Mesenchymal stem cell (in vitro differentiated cells and primary cell): ENCODE results near the gene CNDP1.
"Not testable (repeated sequence)": the region's sequence is repeated elsewhere in the genome, so short reads cannot be mapped to it uniquely, and the experiment has no call there.

Source experiments
- DNase-seq: peaks from one replicate; pipeline ENCODE4 v3.0.0-alpha.2; 2013
- H2AFZ ChIP-seq: one replicate; pipeline ENCODE4 v1.6.1; 2013; ENCODE audit warnings: low read depth, mild to moderate bottlenecking, control low read depth, inconsistent platforms, low read length, moderate library complexity
- H2AK5ac ChIP-seq: 2 replicates; pipeline ENCODE4 v1.6.1; 2013; ENCODE audit warnings: low read length, moderate library complexity, mild to moderate bottlenecking, inconsistent platforms; ENCODE audit not compliant: severe bottlenecking
- H2BK120ac ChIP-seq: one replicate; pipeline ENCODE4 v1.6.1; 2013; ENCODE audit warnings: low read depth, mild to moderate bottlenecking, inconsistent platforms, low read length, moderate library complexity
- H2BK12ac ChIP-seq, 2 experiments: one replicate each; pipeline ENCODE4 v1.6.1; 2013; ENCODE audit warnings: inconsistent platforms in 2 of 2, low read length in 2 of 2, mild to moderate bottlenecking in 2 of 2, moderate library complexity in 2 of 2, control low read depth in 1 of 2
- H2BK15ac ChIP-seq: one replicate; pipeline ENCODE4 v1.6.1; 2013; ENCODE audit warnings: mild to moderate bottlenecking, low read depth, inconsistent platforms; ENCODE audit not compliant: poor library complexity, severe bottlenecking
- H2BK5ac ChIP-seq: 2 replicates; pipeline ENCODE4 v1.6.1; 2013; ENCODE audit warnings: low read depth, mild to moderate bottlenecking, low read length, control low read depth, inconsistent platforms; ENCODE audit not compliant: poor library complexity, severe bottlenecking
- H3K14ac ChIP-seq, 2 experiments: one replicate each; pipeline ENCODE4 v1.6.1; 2013; ENCODE audit warnings: inconsistent platforms in 2 of 2, low read length in 2 of 2, control low read depth in 1 of 2, mild to moderate bottlenecking in 1 of 2, moderate library complexity in 1 of 2
- H3K18ac ChIP-seq, 2 experiments: one replicate each; pipeline ENCODE4 v1.6.1; 2013; ENCODE audit warnings: inconsistent platforms in 2 of 2, low read length in 2 of 2, control low read depth in 1 of 2, low read depth in 1 of 2, mild to moderate bottlenecking in 1 of 2
- H3K23ac ChIP-seq, 2 experiments: one replicate each; pipeline ENCODE4 v1.6.1; 2013; ENCODE audit warnings: inconsistent platforms in 2 of 2, low read length in 2 of 2, mild to moderate bottlenecking in 2 of 2, moderate library complexity in 2 of 2, control low read depth in 1 of 2
- H3K27ac ChIP-seq: 2 replicates; pipeline ENCODE4 v1.5.1; 2013; ENCODE audit warnings: mild to moderate bottlenecking, moderate library complexity, low read length, control low read depth, inconsistent platforms; ENCODE audit not compliant: poor library complexity, severe bottlenecking
- H3K27me3 ChIP-seq, 2 experiments: 2 replicates each; pipeline versions ENCODE4 v1.6.1 to v1.7.0; 2013; ENCODE audit warnings: low read length in 2 of 2, mild to moderate bottlenecking in 2 of 2, moderate library complexity in 2 of 2, control low read depth in 1 of 2, inconsistent platforms in 1 of 2; ENCODE audit not compliant: control insufficient read depth in 1 of 2, insufficient read depth in 1 of 2
- H3K36me3 ChIP-seq, 2 experiments: 2 replicates each; pipeline versions ENCODE4 v1.6.1 to v1.7.0; 2013; ENCODE audit warnings: low read length in 2 of 2, control low read depth in 1 of 2, inconsistent platforms in 1 of 2, low read depth in 1 of 2, mild to moderate bottlenecking in 1 of 2; ENCODE audit not compliant: insufficient read depth in 2 of 2, control insufficient read depth in 1 of 2
- H3K4ac ChIP-seq, 2 experiments: one replicate each; pipeline ENCODE4 v1.6.1; 2013; ENCODE audit warnings: inconsistent platforms in 2 of 2, low read length in 2 of 2, mild to moderate bottlenecking in 2 of 2, moderate library complexity in 2 of 2, control low read depth in 1 of 2, low read depth in 1 of 2
- H3K4me1 ChIP-seq: 2 replicates; pipeline ENCODE4 v1.6.1; 2013; ENCODE audit warnings: low read depth, low read length, control low read depth; ENCODE audit not compliant: control insufficient read depth, insufficient read depth
- H3K4me2 ChIP-seq: 2 replicates; pipeline ENCODE4 v1.6.1; 2013; ENCODE audit warnings: low read length, mild to moderate bottlenecking, inconsistent platforms; ENCODE audit not compliant: poor library complexity, severe bottlenecking
- H3K4me3 ChIP-seq, 2 experiments: 2 replicates each; pipeline versions ENCODE4 v1.5.1 to v1.7.0; 2013; ENCODE audit warnings: low read length in 2 of 2, mild to moderate bottlenecking in 2 of 2, control low read depth in 1 of 2, low read depth in 1 of 2; ENCODE audit not compliant: insufficient read depth in 1 of 2
- H3K79me1 ChIP-seq: replicated peaks from 2 replicates; pipeline ENCODE4 v1.6.1; 2013; ENCODE audit warnings: mild to moderate bottlenecking, control low read depth, low read length, inconsistent platforms; ENCODE audit not compliant: poor library complexity, severe bottlenecking
- H3K9ac ChIP-seq: 2 replicates; pipeline ENCODE4 v1.7.0; 2013; ENCODE audit warnings: mild to moderate bottlenecking, low read length, moderate library complexity
- H3K9me3 ChIP-seq: 2 replicates; pipeline ENCODE4 v1.7.0; 2013; ENCODE audit warnings: mild to moderate bottlenecking, low read length; ENCODE audit not compliant: control insufficient read depth
- H4K8ac ChIP-seq: one replicate; pipeline ENCODE4 v1.6.1; 2013; ENCODE audit warnings: inconsistent platforms, mild to moderate bottlenecking, low read length, moderate library complexity
- H4K91ac ChIP-seq: one replicate; pipeline ENCODE4 v1.6.1; 2013; ENCODE audit warnings: mild to moderate bottlenecking, low read length, inconsistent platforms
- WGBS: methylation state at CpG from one replicate; pipeline ENCODE4 v1.1.7; 2013; ENCODE audit warnings: mixed read lengths; 5-methylcytosine and 5-hydroxymethylcytosine counted together

The CNDP1 gene

DNA sequence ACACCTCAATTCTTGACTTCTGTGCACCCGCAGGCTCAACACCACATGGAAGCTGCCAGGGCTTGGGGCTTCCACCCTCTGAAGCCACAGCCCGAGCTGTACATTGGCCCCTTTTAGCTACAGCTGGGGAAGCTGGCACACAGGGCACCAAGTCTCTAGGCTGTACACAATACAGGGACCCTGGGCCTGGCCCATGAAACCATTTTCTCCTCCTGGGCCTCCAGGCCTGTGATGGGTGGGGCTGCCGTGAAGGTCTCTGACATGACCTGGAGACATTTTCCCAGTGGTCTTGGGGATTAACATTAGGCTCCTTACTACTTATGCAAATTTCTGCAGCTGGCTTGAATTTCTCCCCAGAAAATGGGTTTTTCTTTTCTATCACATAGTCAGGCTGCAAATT, 31.7 kb downstream of the CNDP1 start:
- not testable (repeated sequence) for H3K36me3 ChIP-seq, H2AFZ ChIP-seq, H3K9ac ChIP-seq, H3K4me3 ChIP-seq, H3K18ac ChIP-seq, H2BK5ac ChIP-seq, H2BK120ac ChIP-seq, H3K27ac ChIP-seq, H2BK12ac ChIP-seq, H4K8ac ChIP-seq, H3K4me1 ChIP-seq, H3K9me3 ChIP-seq, H3K4me2 ChIP-seq, H4K91ac ChIP-seq, H2AK5ac ChIP-seq, H3K14ac ChIP-seq, H3K4ac ChIP-seq, H3K79me1 ChIP-seq, H3K23ac ChIP-seq, H2BK15ac ChIP-seq, DNase-seq
- WGBS, result 72% methylated on average over 3 of the region's 3 CpGs
- peaks cover 9 to 41% of the 10 kb centered on the region in 2 experiments for H3K27me3 ChIP-seq

DNA sequence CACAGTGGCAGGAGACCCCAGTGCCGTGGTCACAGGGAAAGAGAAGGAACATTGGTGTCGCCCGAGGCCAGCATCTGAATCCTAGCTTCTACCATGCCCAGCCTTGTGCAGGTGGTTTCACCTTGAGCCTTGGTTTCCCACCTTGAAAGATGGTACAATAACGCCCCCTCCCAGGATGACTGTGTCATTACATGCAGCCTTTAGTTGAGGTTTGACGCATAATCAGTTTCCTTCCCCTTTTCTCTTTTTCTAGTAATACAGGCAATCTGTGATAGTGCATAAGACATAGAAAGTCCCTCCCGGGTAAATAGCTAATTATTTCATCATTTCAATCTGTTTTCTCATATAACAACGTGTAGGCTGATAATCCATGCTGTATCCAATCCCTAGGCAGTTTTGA, 33.5 kb downstream of the CNDP1 start:
- Histone ChIP-seq H2BK120ac (no peak overlapping the region), H4K91ac (no peak overlapping the region), H3K4me3 (no peak overlapping the region), H4K8ac (no peak overlapping the region), H2AFZ (no peak overlapping the region), H3K9ac (no peak overlapping the region), H2AK5ac (no peak overlapping the region), H2BK5ac (no peak overlapping the region), H3K4ac (no peak overlapping the region), H3K14ac (no peak overlapping the region), H3K36me3 (no peaks in the 10 kb centered on the region), H3K79me1 (no peaks in the 10 kb centered on the region), H3K27ac (no peak overlapping the region), H2BK12ac (no peak overlapping the region), H3K4me1 (no peaks in the 10 kb centered on the region), H3K18ac (no peak overlapping the region), H3K4me2 (no peak overlapping the region), H3K27me3 (peaks cover 3 to 45% of the 10 kb centered on the region in 2 experiments), H3K9me3 (peaks cover 8% of the 10 kb centered on the region), H2BK15ac (no peak overlapping the region), H3K23ac (no peak overlapping the region)
- no peak for DNase-seq
- WGBS, result 60% methylated on average over 5 of the region's 7 CpGs

DNA sequence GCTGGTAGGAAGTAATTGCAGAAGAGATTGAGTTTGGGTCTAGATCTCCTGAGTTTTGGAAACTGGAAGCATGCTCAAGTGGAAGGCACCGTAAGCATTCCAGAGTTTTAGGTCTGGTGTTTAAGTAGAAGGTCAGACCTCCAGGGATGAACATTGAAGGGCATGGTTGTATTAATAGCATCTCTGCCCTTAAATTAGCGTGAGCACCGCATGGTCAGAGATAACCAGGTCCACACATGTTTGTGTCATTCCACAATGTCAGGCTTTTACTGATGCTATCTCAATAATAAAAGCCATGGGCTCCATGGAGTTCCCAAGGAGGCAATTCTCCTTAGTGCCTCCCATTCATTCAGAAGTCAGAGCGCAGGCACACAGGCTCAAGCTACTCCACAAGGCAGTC, 35.1 kb downstream of the CNDP1 start:
- no peaks in the 10 kb centered on the region for H3K4me1 ChIP-seq
- H3K36me3 ChIP-seq, result no peaks in the 10 kb centered on the region
- no peak overlapping the region for H2AFZ ChIP-seq
- H4K8ac ChIP-seq, result no peak overlapping the region
- H2BK120ac ChIP-seq, result no peak overlapping the region
- DNase-seq, result no peak
- no peak overlapping the region for H4K91ac ChIP-seq
- H3K4me2 ChIP-seq, result no peak overlapping the region
- H3K18ac ChIP-seq, result no peak overlapping the region
- no peak overlapping the region for H3K4ac ChIP-seq
- H3K23ac ChIP-seq, result no peak overlapping the region
- no peak overlapping the region for H3K4me3 ChIP-seq
- no peaks in the 10 kb centered on the region for H3K79me1 ChIP-seq
- no peak overlapping the region for H2BK12ac ChIP-seq
- 77% methylated on average over 3 of the region's 4 CpGs for WGBS
- H3K9me3 ChIP-seq, result peaks cover 8% of the 10 kb centered on the region
- no peak overlapping the region for H2AK5ac ChIP-seq
- no peak overlapping the region for H3K14ac ChIP-seq
- peaks cover 0 to 48% of the 10 kb centered on the region in 2 experiments for H3K27me3 ChIP-seq
- H2BK15ac ChIP-seq, result no peak overlapping the region
- no peak overlapping the region for H3K9ac ChIP-seq
- H2BK5ac ChIP-seq, result no peak overlapping the region
- no peak overlapping the region for H3K27ac ChIP-seq

DNA sequence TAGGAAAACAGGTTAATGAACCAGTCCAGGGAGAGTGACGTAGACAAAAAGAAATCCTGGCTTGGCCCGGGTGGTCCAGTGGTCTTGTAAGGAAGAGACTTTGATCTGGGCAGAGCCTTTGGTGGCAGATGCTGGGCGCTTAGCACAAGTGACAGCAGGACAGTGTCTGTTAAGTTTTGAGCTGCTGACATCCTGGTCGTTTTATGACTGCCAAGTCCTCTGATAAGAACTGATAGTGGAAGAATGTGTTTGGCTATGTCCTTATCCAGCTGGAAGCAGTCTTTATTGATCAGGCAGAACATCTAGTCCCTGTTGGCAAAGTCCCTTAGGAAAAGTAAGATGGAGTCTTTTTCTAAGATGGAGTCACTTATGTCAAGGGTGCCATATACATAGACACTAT, 36.0 kb downstream of the CNDP1 start:
- Histone ChIP-seq H2BK5ac (no peak overlapping the region), H3K27me3 (peaks cover 0 to 55% of the 10 kb centered on the region in 2 experiments), H3K9me3 (peaks cover 8% of the 10 kb centered on the region), H3K4me2 (no peak overlapping the region), H3K4me3 (no peak overlapping the region), H3K9ac (no peak overlapping the region), H3K23ac (no peak overlapping the region), H4K8ac (no peak overlapping the region), H3K36me3 (no peaks in the 10 kb centered on the region), H3K18ac (no peak overlapping the region), H3K4ac (no peak overlapping the region), H2AK5ac (no peak overlapping the region), H3K4me1 (no peaks in the 10 kb centered on the region), H2AFZ (no peak overlapping the region), H3K27ac (no peak overlapping the region), H3K79me1 (no peaks in the 10 kb centered on the region), H2BK120ac (no peak overlapping the region), H3K14ac (no peak overlapping the region), H2BK12ac (no peak overlapping the region), H2BK15ac (no peak overlapping the region), H4K91ac (no peak overlapping the region)
- DNase-seq, result no peak
- WGBS, result 67% methylated on average over 4 of the region's 4 CpGs
